Natural killer cell treated with Interleukin-12 subunit alpha and Interleukin-12 subunit beta and Interleukin-15 and Interleukin-18, amount 100 ng/mL, for 72 hours (primary cell): ENCODE results near the gene SUGT1. TPM values are rescaled to one million over a fixed set of nuclear protein-coding genes. Genes with fewer than 3 reads are reported as not detected.

ENCODE experiments used
- ATAC-seq, 2 donors: fragments of 150-1000 bp; cut with Tn5 transposase in 1 of 2; sonication (Bioruptor Pico), chemical (Tn5 transposase) in 1 of 2; 2 replicates each; pipeline ENCODE4 v1.10.0; 2021
- DNase-seq: peaks from one replicate; pipeline ENCODE4 v3.0.0; 2022; ENCODE audit warnings: low spot score
- H3K27ac Mint-ChIP-seq, 2 donors: 1 replicate in 1 of 2; 2 replicates in 1 of 2; pipeline ENCODE4 v1.8.0; 2022; ENCODE audit warnings: mixed read lengths in 2 of 2, mild to moderate bottlenecking in 1 of 2, moderate library complexity in 1 of 2
- H3K27me3 Mint-ChIP-seq, 2 donors: 1 replicate in 1 of 2; 2 replicates in 1 of 2; pipeline ENCODE4 v1.8.0; 2022; ENCODE audit warnings: mixed read lengths in 2 of 2
- H3K36me3 Mint-ChIP-seq: one replicate; pipeline ENCODE4 v1.8.0; 2022; ENCODE audit warnings: mixed read lengths
- H3K4me1 Mint-ChIP-seq, 2 donors: 1 replicate in 1 of 2; 2 replicates in 1 of 2; pipeline ENCODE4 v1.8.0; 2022; ENCODE audit warnings: low read depth in 2 of 2, mixed read lengths in 2 of 2, mild to moderate bottlenecking in 1 of 2
- H3K4me3 Mint-ChIP-seq: one replicate; pipeline ENCODE4 v1.8.0; 2022; ENCODE audit warnings: mixed read lengths
- H3K9me3 Mint-ChIP-seq: 2 replicates; pipeline ENCODE4 v1.8.0; 2022; ENCODE audit warnings: mixed read lengths
- total RNA-seq, 2 donors: library from RNA; stranded (reverse); gene quantifications; one replicate each; pipeline ENCODE4 v1.2.3, GENCODE V29; 2022

The SUGT1 gene
- total RNA-seq, 2 donors from 2014 or later: 49.0 to 58.1 TPM

GRCh38 chr13:52726258-52726657 is 73.6 kb downstream of the SUGT1 start:
- no peak overlapping the region for H3K27ac Mint-ChIP-seq
- no peaks in the 10 kb centered on the region for H3K36me3 Mint-ChIP-seq
- H3K27me3 Mint-ChIP-seq: peaks cover 10 to 20% of the 10 kb centered on the region in 2 donors
- H3K9me3 Mint-ChIP-seq: no peaks in the 10 kb centered on the region
- ATAC-seq (no peak), DNase-seq (no peak)
- H3K4me1 Mint-ChIP-seq: no peaks in the 10 kb centered on the region
- H3K4me3 Mint-ChIP-seq: no peak overlapping the region

DNA sequence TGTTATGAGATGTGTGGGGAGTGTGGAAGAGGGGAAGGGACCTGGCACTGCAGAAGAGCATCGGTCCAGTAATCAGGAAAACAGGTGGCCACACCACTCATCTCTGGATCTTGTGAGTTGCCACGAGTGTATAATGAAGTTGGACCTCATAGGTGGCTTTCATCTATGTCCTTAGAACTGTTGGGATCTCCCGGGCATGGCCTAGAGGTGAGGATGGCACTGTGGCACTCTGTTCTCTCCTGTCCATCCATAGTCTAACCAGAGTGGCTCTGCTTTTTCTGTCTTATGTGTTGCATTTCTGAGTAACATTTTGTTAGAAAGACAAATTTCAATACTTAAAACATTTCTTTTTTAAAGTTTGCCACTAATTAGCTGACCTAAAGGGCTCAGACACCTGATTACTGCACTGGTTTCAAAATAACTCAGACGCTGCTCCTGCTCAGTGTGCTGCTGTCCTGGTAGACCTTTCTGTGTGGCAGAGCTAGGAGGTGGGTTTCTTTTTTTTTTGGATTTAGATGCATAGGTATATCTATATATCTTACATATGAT is 81.5 kb downstream of the SUGT1 start:
- H3K27me3 Mint-ChIP-seq: peaks cover 19 to 33% of the 10 kb centered on the region in 2 donors

GRCh38 chr13:52736891-52737290 is 84.3 kb downstream of the SUGT1 start:
- H3K4me3 Mint-ChIP-seq: no peak overlapping the region
- H3K4me1 Mint-ChIP-seq: peaks cover 0 to 2% of the 10 kb centered on the region in 2 donors
- DNase-seq: no peak
- H3K36me3 Mint-ChIP-seq: no peaks in the 10 kb centered on the region
- H3K27ac Mint-ChIP-seq: no peak overlapping the region
- H3K9me3 Mint-ChIP-seq: no peaks in the 10 kb centered on the region
- peaks cover 30 to 48% of the 10 kb centered on the region in 2 donors for H3K27me3 Mint-ChIP-seq
- no peak for ATAC-seq

More for the DNA sequence above, 81.5 kb downstream of the SUGT1 start:
- H3K27ac Mint-ChIP-seq: no peak overlapping the region
- ATAC-seq: peak in 1 of 2 donors; percentile 45
- H3K36me3 Mint-ChIP-seq: no peaks in the 10 kb centered on the region
- no peak for DNase-seq
- no peak overlapping the region for H3K4me3 Mint-ChIP-seq
- H3K4me1 Mint-ChIP-seq: no peaks in the 10 kb centered on the region
- H3K9me3 Mint-ChIP-seq: no peaks in the 10 kb centered on the region

- H3K36me3 Mint-ChIP-seq: no peaks in the 10 kb centered on the region
- H3K9me3 Mint-ChIP-seq: no peaks in the 10 kb centered on the region
- H3K4me3 Mint-ChIP-seq: no peak overlapping the region
- no peak for DNase-seq
- no peak overlapping the region for H3K27ac Mint-ChIP-seq
- H3K27me3 Mint-ChIP-seq: peaks cover 33 to 51% of the 10 kb centered on the region in 2 donors
- peaks cover 0 to 2% of the 10 kb centered on the region in 2 donors for H3K4me1 Mint-ChIP-seq
- no peak for ATAC-seq
These were observed 84.8 kb downstream of the SUGT1 start for GRCh38 chr13:52737451-52737850.

- peaks cover 38 to 56% of the 10 kb centered on the region in 2 donors for H3K27me3 Mint-ChIP-seq
- no peaks in the 10 kb centered on the region for H3K36me3 Mint-ChIP-seq
- H3K27ac Mint-ChIP-seq: no peak overlapping the region
- no peak for DNase-seq
- H3K4me1 Mint-ChIP-seq: peaks cover 0 to 2% of the 10 kb centered on the region in 2 donors
- H3K9me3 Mint-ChIP-seq: no peaks in the 10 kb centered on the region
- ATAC-seq: no peak
- no peak overlapping the region for H3K4me3 Mint-ChIP-seq
These were observed 85.3 kb downstream of the SUGT1 start for GRCh38 chr13:52737965-52738364.

GRCh38 chr13:52738719-52739467 is 86.3 kb downstream of the SUGT1 start:
- no peak overlapping the region for H3K27ac Mint-ChIP-seq
- H3K9me3 Mint-ChIP-seq: no peaks in the 10 kb centered on the region
- no peak overlapping the region for H3K4me3 Mint-ChIP-seq
- peak; percentile 46 to 51 for ATAC-seq
- no peak for DNase-seq
- H3K27me3 Mint-ChIP-seq: peaks cover 39 to 59% of the 10 kb centered on the region in 2 donors
- no peaks in the 10 kb centered on the region for H3K36me3 Mint-ChIP-seq
- peaks cover 0 to 2% of the 10 kb centered on the region in 2 donors for H3K4me1 Mint-ChIP-seq

- Mint-ChIP-seq H3K27me3 (peaks cover 40 to 59% of the 10 kb centered on the region in 2 donors), H3K27ac (no peak within 1 kb of the TSS), H3K36me3 (no peaks in the 10 kb centered on the region), H3K9me3 (no peaks in the 10 kb centered on the region), H3K4me3 (no peak within 1 kb of the TSS), H3K4me1 (peaks cover 0 to 2% of the 10 kb centered on the region in 2 donors)
- ATAC-seq (no peak), DNase-seq (no peak)
These were observed 86.9 kb downstream of the SUGT1 start, which contains the start of gene CNMD for GRCh38 chr13:52739468-52740071. CNMD (minus strand) TSS chr13:52739820; CDS start chr13:52739701, 119 bp downstream.

DNA sequence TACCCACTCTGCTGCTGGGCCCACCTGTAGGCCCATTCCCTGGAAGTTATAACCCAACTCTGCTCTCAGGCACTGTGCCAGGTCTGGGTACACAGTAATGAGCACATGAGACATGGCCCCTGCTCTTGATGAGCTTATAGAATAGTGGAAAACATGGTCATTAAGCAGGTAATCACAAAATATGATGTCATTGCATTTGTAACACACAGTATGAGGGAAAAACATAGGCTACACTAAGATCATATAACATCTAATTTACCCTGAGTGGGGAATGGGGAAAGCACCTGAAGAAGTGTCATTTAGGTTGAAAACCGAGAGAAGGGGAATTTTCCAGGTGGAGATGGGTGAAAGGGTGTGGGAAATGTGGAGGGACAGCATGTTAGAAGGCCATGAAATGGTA is 90.9 kb downstream of the SUGT1 start:
- DNase-seq: no peak
- no peaks in the 10 kb centered on the region for H3K36me3 Mint-ChIP-seq
- no peak overlapping the region for H3K4me3 Mint-ChIP-seq
- ATAC-seq: no peak
- H3K27me3 Mint-ChIP-seq: peaks cover 47 to 69% of the 10 kb centered on the region in 2 donors
- H3K4me1 Mint-ChIP-seq: peaks cover 0 to 2% of the 10 kb centered on the region in 2 donors
- H3K9me3 Mint-ChIP-seq: no peaks in the 10 kb centered on the region
- H3K27ac Mint-ChIP-seq: no peak overlapping the region

GRCh38 chr13:52743988-52744387 is 91.4 kb downstream of the SUGT1 start:
- ATAC-seq: no peak
- no peaks in the 10 kb centered on the region for H3K36me3 Mint-ChIP-seq
- no peak for DNase-seq
- no peak overlapping the region for H3K27ac Mint-ChIP-seq
- H3K4me3 Mint-ChIP-seq: no peak overlapping the region
- peaks cover 47 to 68% of the 10 kb centered on the region in 2 donors for H3K27me3 Mint-ChIP-seq
- H3K9me3 Mint-ChIP-seq: no peaks in the 10 kb centered on the region
- H3K4me1 Mint-ChIP-seq: peaks cover 0 to 2% of the 10 kb centered on the region in 2 donors

GRCh38 chr13:52744842-52745375 is 92.3 kb downstream of the SUGT1 start:
- Mint-ChIP-seq H3K27ac (no peak overlapping the region), H3K4me3 (no peak overlapping the region), H3K9me3 (no peaks in the 10 kb centered on the region), H3K4me1 (no peaks in the 10 kb centered on the region), H3K36me3 (no peaks in the 10 kb centered on the region), H3K27me3 (peaks cover 47 to 65% of the 10 kb centered on the region in 2 donors)
- DNase-seq (no peak), ATAC-seq (no peak)

- Mint-ChIP-seq H3K4me1 (no peaks in the 10 kb centered on the region), H3K4me3 (no peak overlapping the region), H3K36me3 (no peaks in the 10 kb centered on the region), H3K27ac (no peak overlapping the region), H3K9me3 (no peaks in the 10 kb centered on the region), H3K27me3 (peaks cover 43 to 65% of the 10 kb centered on the region in 2 donors)
- DNase-seq (no peak), ATAC-seq (no peak)
These were observed 93.5 kb downstream of the SUGT1 start for GRCh38 chr13:52746141-52746540.

- H3K27me3 Mint-ChIP-seq: peaks cover 28 to 50% of the 10 kb centered on the region in 2 donors
- no peaks in the 10 kb centered on the region for H3K36me3 Mint-ChIP-seq
- ATAC-seq (no peak), DNase-seq (no peak)
- no peak overlapping the region for H3K4me3 Mint-ChIP-seq
- no peaks in the 10 kb centered on the region for H3K9me3 Mint-ChIP-seq
- H3K4me1 Mint-ChIP-seq: no peaks in the 10 kb centered on the region
- H3K27ac Mint-ChIP-seq: no peak overlapping the region
These were observed 96.8 kb downstream of the SUGT1 start for GRCh38 chr13:52749419-52749818.
